Measurements from ENCODE around the gene TGFBR3. TPM values are rescaled to one million over a fixed set of nuclear protein-coding genes. Genes with fewer than 3 reads are reported as not detected.
A peak's percentile ranks its signal among the peaks of the same experiment; 100 is the strongest.

Gene TGFBR3
- total RNA-seq, 1 experiment from 2014 or later, result 14.5 TPM

- peaks cover 11% of the 10 kb centered on the region; the same call in 1 of the 2 replicates for H3K4me1 ChIP-seq (ENCODE audit: control insufficient read depth, insufficient read depth, low read length)
- peak overlapping the region; percentile 9; the same call in 1 of the 2 replicates for H3K27ac ChIP-seq (ENCODE audit: low read length)
- ChIA-PET POLR2A (interaction anchor here (0.6 kb wide), 1 partner anchor 52 kb away, joined by 8 read pairs; no protein-coding TSS in a partner anchor), CTCF (interaction anchor here (0.6 kb wide), 1 partner anchor 287 kb away, joined by 5 read pairs; no protein-coding TSS in a partner anchor)
- in situ Hi-C loops (cut with HindIII; ENCODE audit: low pct_unique_long_range_greater_than_20kb, low sequenced_read_pairs), result no loop called here
- H3K36me3 ChIP-seq (ENCODE audit: control insufficient read depth, insufficient read depth, low read length), result no peaks in the 10 kb centered on the region
- H3K27me3 ChIP-seq (ENCODE audit: control insufficient read depth, insufficient read depth, low read length), result no peaks in the 10 kb centered on the region
- H3K4me3 ChIP-seq (ENCODE audit: low read depth in 2 of 2, low read length in 2 of 2), result no peak overlapping the region
- no peaks in the 10 kb centered on the region for H3K9me3 ChIP-seq (ENCODE audit: control insufficient read depth, insufficient read depth, low read depth, low read length)
- TF ChIP-seq SIN3A (IDR thresholded peaks at IDR 0.05; ENCODE audit: borderline replicate concordance, insufficient read depth, low read depth, low read length) (no peak), CTCF (IDR thresholded peaks at IDR 0.05) (no peak), REST (IDR thresholded peaks at IDR 0.05; ENCODE audit: insufficient read depth in 1 of 2, low read depth in 2 of 2, low read length in 1 of 2) (no peak), TCF7L2 (IDR thresholded peaks at IDR 0.05; ENCODE audit: low read depth, low read length) (no peak), POLR2AphosphoS5 (IDR thresholded peaks at IDR 0.05; ENCODE audit: low read depth, low read length) (no peak)
- BruUV-seq (replicated peaks), result no TSS peak
- DNase-seq (ENCODE audit: low read depth, low spot score) (no peak), ATAC-seq (peak; percentile 40; the same call in 1 of the 2 replicates)
- intact Hi-C loops (cut with micrococcal nuclease; ENCODE audit: unreplicated experiment), result no loop called here
Measured at GRCh38 chr1:91805311-91805801, 80.6 kb downstream of the TGFBR3 start.

- no TSS peak for BruUV-seq (replicated peaks)
- no peaks in the 10 kb centered on the region for H3K9me3 ChIP-seq (ENCODE audit: control insufficient read depth, insufficient read depth, low read depth, low read length)
- peaks cover 11% of the 10 kb centered on the region; the same call in 1 of the 2 replicates for H3K4me1 ChIP-seq (ENCODE audit: control insufficient read depth, insufficient read depth, low read length)
- DNase-seq (ENCODE audit: low read depth, low spot score) (no peak), ATAC-seq (no peak)
- H3K27ac ChIP-seq (ENCODE audit: low read length), result peak overlapping the region; percentile 11; the same call in 1 of the 2 replicates
- CTCF ChIA-PET, result no interaction called here
- intact Hi-C loops (cut with micrococcal nuclease; ENCODE audit: unreplicated experiment), result no loop called here
- in situ Hi-C loops (cut with HindIII; ENCODE audit: low pct_unique_long_range_greater_than_20kb, low sequenced_read_pairs), result no loop called here
- POLR2A ChIA-PET, result no interaction called here
- no peak for TF ChIP-seq REST (IDR thresholded peaks at IDR 0.05; ENCODE audit: insufficient read depth in 1 of 2, low read depth in 2 of 2, low read length in 1 of 2)
- no peak for TF ChIP-seq CTCF (IDR thresholded peaks at IDR 0.05)
- TF ChIP-seq TCF7L2 (IDR thresholded peaks at IDR 0.05; ENCODE audit: low read depth, low read length), result no peak
- no peak for TF ChIP-seq SIN3A (IDR thresholded peaks at IDR 0.05; ENCODE audit: borderline replicate concordance, insufficient read depth, low read depth, low read length)
- TF ChIP-seq POLR2AphosphoS5 (IDR thresholded peaks at IDR 0.05; ENCODE audit: low read depth, low read length), result no peak
- no peaks in the 10 kb centered on the region for H3K36me3 ChIP-seq (ENCODE audit: control insufficient read depth, insufficient read depth, low read length)
- H3K4me3 ChIP-seq (ENCODE audit: low read depth in 2 of 2, low read length in 2 of 2), result no peak overlapping the region
- H3K27me3 ChIP-seq (ENCODE audit: control insufficient read depth, insufficient read depth, low read length), result no peaks in the 10 kb centered on the region
Measured at GRCh38 chr1:91804546-91805023, 81.4 kb downstream of the TGFBR3 start.

All from Panc1 (cell line).